Cardiac fibroblast (primary cell): ENCODE results near the gene HIVEP3.

Experiments
- DNase-seq, 2 donors: peaks; one replicate each; pipeline versions ENCODE4 v3.0.0 to v3.0.0-alpha.2; 2010; ENCODE audit warnings: low read depth in 2 of 2
- H3K4me3 ChIP-seq, 2 donors: replicated peaks in 1 of 2; 1 replicate in 1 of 2; 2 replicates in 1 of 2; pipeline ENCODE4 v1.5.1; 2011; ENCODE audit warnings: low read depth in 2 of 2, low read length in 2 of 2, mild to moderate bottlenecking in 2 of 2, moderate library complexity in 1 of 2
- TF ChIP-seq, protein P1 (sequence below): IDR thresholded peaks from one replicate; pipeline ENCODE4 v1.5.1; 2011; ENCODE audit warnings: low read depth, mild to moderate bottlenecking, low read length, inconsistent platforms

HIVEP3 gene

DNA sequence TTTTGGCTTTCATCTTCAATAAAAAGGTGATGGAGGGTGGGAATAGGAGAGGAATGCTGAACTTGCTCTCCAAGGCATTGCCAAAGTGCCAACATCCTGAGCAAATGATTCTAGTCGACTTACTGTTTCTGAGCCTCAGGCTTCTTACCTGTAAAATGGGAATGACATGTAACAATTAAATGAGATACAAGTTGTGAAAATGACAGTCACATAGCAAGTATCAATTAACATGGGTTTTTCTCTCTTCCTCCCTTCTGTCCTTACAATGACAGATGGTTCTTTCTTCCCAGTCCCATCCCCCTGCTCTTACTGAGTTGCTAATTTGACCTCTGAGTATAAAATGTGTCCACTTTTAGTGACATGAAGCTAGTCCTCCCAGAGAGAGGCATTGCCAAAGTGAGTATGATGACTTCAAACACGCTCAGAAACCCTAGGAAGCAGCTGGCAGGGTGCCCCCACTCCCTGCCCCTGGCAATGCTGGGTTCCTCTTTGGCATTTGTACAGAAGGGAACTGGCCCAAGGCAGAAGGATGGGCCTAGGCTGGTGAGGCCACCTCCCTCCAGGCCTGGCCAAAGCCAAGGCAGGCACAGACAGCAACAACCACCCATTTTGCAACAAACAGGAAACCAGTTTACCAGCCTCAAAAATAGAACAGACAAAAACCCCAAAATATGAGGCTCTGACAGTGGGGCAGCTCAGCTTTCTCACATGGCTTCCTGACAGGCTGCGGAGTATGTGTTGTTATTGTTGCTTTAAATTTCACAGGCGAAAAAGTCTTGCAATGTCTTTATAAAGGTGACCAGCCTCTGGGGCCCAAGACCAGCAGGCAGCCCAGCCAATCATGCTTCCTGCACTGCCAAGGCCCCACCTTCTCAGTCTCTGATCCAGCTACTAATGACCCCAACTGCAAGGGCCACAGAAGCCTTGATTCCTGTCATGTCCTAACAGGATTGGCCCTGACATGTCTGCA, 115.9 kb downstream of the HIVEP3 start:
- DNase-seq = peak in 1 of 2 donors; percentile 48
- H3K4me3 ChIP-seq = no peak overlapping the region
- TF ChIP-seq, protein P1, sequence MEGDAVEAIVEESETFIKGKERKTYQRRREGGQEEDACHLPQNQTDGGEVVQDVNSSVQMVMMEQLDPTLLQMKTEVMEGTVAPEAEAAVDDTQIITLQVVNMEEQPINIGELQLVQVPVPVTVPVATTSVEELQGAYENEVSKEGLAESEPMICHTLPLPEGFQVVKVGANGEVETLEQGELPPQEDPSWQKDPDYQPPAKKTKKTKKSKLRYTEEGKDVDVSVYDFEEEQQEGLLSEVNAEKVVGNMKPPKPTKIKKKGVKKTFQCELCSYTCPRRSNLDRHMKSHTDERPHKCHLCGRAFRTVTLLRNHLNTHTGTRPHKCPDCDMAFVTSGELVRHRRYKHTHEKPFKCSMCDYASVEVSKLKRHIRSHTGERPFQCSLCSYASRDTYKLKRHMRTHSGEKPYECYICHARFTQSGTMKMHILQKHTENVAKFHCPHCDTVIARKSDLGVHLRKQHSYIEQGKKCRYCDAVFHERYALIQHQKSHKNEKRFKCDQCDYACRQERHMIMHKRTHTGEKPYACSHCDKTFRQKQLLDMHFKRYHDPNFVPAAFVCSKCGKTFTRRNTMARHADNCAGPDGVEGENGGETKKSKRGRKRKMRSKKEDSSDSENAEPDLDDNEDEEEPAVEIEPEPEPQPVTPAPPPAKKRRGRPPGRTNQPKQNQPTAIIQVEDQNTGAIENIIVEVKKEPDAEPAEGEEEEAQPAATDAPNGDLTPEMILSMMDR = no peak

DNA sequence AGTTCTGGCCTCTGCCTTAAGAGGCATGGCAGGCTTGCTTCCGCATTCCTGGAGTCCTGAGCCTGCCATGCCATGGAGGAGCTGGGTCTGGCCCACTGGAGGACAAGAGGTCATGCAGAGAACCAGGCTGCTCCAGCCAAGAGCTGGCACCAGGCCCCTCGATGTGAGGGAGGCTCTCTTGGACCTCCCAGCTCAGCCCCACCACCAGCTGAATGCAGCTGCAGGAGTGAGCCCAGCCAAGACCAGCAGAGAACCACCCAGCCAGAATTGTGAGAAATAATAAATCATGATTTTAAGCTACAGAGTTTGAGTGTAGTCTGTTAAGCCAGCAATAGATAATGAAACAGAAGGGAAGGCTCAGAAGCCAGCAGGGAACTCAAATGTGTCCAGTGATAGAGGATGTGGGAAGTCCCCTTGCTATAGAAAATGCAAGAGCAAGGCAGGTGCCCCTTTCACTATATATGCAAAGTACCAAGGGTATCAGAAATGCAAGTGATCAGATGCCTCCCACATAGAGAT, 118.4 kb downstream of the HIVEP3 start:
- peak in 1 of 2 donors; percentile 55 for DNase-seq
- TF ChIP-seq, protein P1 = no peak
- H3K4me3 ChIP-seq = no peak overlapping the region

DNA sequence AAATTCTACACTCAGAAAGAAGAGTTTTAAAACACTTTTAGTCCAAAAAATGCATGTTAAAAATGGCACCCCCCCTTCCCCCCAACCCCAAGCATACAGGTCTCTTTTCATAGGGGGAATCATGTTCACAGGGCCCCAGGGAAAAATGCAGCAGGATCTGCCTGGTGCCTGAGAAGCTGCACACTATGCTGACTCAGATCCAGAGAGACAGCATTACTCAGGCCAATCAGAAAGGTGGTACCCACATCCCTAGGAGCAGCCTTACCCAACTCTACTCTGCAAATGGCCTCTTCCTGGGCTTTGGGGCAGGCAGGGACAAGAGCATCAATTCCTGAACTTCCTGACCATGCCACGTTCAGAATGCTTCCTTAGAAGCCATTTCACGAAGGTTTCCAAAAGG, 119.0 kb downstream of the HIVEP3 start:
- DNase-seq = peak in 1 of 2 donors; percentile 48
- no peak overlapping the region for H3K4me3 ChIP-seq
- TF ChIP-seq, protein P1 = no peak

DNA sequence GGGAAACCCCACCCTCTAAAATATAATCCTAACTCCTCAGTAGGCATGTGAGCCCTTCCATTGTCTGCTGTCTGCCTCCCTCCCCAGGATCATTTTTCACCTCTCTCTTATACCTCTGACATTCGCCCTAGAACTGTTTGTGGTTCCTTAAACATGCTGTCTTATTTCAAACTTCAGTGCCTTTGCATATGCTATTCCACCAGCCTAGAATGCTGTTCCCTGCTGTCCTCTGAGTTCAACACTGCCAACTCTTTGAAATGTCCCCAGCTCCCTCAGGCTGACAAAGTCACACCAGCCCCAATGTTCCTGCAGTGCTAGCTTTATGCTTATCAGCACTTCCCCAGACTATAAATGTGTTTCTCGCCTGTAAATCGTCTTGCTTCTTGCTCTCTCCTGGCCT, 119.5 kb downstream of the HIVEP3 start:
- no peak for DNase-seq
- H3K4me3 ChIP-seq = no peak overlapping the region
- TF ChIP-seq, protein P1 = no peak

DNA sequence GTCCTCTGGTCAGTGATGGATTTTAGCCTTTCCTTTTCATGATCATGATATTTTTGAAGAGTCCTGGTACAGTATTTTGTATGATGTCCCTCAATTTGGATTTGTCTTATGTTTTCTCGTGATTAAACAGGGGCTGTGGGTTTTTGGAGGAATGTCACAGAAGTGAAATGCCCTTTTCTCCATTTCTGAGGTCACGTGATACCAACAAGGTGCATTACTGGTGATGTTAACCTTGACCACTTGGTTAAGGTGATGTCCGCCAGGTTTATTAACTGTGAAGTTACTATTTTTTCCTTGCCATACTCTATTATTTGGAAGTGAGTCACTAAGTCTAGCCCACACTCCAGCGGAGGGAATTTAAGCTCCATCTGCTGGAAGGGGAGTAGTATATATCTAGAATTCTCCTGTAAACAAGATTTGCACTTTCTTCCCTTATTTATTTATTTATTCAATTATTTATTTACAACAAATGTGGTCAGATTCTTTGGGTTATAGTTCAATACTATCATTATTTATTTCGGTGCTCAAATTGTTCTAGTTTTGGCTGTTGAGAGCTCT, 123.4 kb downstream of the HIVEP3 start:
- H3K4me3 ChIP-seq = no peak overlapping the region
- TF ChIP-seq, protein P1 = peak; percentile 55
- DNase-seq = peak; percentile 75 to 79

DNA sequence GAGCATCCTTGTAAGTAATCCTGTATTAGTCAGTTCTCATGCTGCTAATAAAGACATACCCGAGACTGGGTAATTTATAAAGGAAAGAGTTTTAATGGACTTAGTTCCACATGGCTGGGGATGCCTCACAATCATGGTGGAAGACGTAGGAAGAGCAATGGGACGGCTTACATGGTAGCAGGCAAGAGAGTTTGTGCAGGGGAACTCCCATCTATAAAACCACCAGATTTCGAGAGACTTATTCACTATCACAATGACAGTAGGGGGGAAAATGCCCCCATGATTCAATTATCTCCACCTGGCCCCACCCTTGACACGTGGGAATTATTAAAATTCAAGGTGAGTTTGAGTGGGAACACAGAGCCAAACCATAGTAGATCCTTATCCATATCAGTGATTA, 124.7 kb downstream of the HIVEP3 start:
- TF ChIP-seq, protein P1 = no peak

More for the DNA sequence above, 124.7 kb downstream of the HIVEP3 start:
- H3K4me3 ChIP-seq = no peak overlapping the region
- no peak for DNase-seq
